Loucy (cell line): Measurements from ENCODE around the gene MOGAT3.
A peak's percentile ranks its signal among the peaks of the same experiment; 100 is the strongest.

Experiments used
- CTCF ChIP-seq: fragments of 200-600 bp; sonication (generic); conservative IDR thresholded peaks from 2 replicates; pipeline ENCODE4 v1.5.1; 2014; ENCODE audit warnings: mild to moderate bottlenecking, antibody characterized with exemption, low read length
- EZH2phosphoT487 ChIP-seq: fragments of 200-600 bp; IDR thresholded peaks from 2 replicates; pipeline ENCODE4 v1.6.1; 2018; ENCODE audit warnings: antibody characterized with exemption, mild to moderate bottlenecking, moderate library complexity, borderline replicate concordance

- peak; percentile 83 for TF ChIP-seq CTCF
- TF ChIP-seq EZH2phosphoT487, result no peak
These were observed 43.7 kb upstream of the MOGAT3 start, which contains the start of gene FIS1 for GRCh38 chr7:101244375-101245146.
